LNCAP (cell line): ENCODE data around the gene EPSTI1.

Experiments used
- TF ChIP-seq, protein P1 (sequence below): fragments of 450-650 bp; IDR thresholded peaks from 2 replicates; pipeline ENCODE4 v1.5.1; 2017; ENCODE audit warnings: mild to moderate bottlenecking

The EPSTI1 gene

GRCh38 chr13:42990291-42991232, 1.5 kb downstream of the EPSTI1 start:
- TF ChIP-seq, protein P1, sequence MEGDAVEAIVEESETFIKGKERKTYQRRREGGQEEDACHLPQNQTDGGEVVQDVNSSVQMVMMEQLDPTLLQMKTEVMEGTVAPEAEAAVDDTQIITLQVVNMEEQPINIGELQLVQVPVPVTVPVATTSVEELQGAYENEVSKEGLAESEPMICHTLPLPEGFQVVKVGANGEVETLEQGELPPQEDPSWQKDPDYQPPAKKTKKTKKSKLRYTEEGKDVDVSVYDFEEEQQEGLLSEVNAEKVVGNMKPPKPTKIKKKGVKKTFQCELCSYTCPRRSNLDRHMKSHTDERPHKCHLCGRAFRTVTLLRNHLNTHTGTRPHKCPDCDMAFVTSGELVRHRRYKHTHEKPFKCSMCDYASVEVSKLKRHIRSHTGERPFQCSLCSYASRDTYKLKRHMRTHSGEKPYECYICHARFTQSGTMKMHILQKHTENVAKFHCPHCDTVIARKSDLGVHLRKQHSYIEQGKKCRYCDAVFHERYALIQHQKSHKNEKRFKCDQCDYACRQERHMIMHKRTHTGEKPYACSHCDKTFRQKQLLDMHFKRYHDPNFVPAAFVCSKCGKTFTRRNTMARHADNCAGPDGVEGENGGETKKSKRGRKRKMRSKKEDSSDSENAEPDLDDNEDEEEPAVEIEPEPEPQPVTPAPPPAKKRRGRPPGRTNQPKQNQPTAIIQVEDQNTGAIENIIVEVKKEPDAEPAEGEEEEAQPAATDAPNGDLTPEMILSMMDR, result no peak

DNA sequence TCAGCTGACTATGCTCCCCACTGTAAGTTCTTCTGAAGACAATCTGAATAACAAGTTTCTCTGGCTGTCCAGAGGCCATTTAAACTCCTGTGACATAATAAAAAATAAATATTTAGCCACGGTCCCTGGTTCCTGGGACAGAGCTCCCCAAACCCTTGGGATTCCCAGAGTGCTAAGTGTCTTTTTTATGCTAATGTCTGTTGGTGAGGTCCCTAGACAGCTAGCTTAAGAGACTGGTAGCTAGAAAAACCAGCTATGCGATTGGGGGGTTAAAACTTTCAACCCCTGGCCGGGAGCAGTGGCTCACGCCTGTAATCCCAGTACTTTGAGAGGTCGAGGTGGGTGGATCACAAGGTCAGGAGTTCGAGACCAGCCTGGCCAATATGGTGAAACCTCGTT, 5.9 kb downstream of the EPSTI1 start:
- TF ChIP-seq, protein P1, result no peak

DNA sequence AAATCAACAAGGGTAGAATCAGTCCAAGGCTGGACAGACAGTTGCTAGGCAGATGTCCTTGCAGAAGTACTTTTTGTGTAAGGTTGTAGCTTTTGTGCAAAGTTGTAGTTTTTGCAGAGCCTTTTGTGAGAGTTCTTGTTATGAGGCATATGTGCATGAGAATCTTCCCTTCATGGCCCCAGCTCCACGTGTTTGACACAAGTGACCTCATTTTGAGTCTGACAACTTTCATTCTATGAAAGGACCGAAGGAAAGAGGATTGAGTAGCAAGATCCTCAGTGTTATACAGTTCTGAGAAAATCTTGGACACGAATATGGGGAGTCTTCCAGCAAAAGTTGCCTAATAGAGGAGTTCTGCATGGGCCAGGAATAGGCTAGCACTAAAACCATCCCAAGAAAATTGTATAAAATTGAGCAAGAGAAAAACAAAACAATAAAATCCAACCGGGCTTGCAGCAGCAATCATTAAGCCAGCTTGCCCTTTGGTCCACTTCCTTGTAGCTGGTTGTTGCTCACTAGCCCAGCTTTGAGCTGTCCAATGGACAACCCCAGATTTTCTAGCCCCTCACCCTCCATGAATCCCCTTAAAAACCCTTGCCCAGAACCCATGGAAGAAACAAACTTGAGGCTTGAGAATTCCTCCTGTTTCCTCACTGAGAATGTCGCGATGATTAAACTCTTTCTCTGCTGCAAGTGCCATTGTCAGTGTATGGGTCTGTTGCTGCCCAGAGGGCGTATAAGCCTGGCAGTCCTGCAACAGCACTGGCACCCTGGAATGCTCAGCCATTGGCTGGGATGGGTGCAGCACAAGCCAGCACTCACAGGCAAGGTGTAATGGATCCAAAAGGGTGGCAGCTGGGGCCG, 6.5 kb downstream of the EPSTI1 start:
- TF ChIP-seq, protein P1, result no peak

DNA sequence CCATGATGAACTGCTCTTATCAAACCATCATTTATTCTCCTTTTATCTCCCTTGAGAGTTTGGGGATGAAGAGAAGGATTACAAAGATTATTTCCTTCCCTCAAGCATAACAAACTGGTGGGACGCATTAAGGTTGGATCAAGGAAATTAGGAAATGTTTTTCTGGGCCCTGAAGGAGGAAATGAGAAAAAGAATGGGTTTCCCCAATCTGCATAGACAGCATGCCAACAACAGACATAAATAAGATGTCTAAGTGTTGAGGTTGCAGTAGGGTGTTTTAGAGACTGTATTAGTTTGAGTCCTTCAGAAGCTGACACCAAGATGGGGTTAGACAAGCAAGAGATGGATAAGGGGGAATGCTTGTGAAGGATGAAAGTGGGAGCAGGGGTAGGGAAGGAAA, 7.3 kb downstream of the EPSTI1 start:
- TF ChIP-seq, protein P1, result no peak

DNA sequence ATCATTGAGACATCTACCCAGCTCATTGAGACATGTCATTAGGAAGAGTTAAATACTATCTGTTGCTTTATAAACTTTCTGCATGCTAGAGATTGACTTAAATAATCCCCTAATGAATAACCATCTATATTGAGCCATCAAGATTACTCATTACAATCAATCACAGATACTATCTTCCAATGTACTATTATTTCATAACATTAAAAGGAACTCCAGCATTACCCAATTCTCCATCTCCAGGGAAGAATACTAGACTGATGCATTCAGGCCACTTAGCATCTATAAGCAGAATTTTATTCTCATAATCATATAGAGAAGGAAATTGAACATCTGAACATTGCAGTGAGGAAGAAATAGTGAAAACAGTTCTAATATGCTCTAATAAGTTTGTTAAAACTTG, 8.0 kb downstream of the EPSTI1 start:
- TF ChIP-seq, protein P1, result no peak

- TF ChIP-seq, protein P1, result no peak
Observed at GRCh38 chr13:42981853-42982252, 10.2 kb downstream of the EPSTI1 start.

- TF ChIP-seq, protein P1, result no peak
Observed at GRCh38 chr13:42981317-42981716, 10.7 kb downstream of the EPSTI1 start.
